LoVo (cell line): ENCODE data around the gene NCKAP5.
A peak's percentile ranks its signal among the peaks of the same experiment; 100 is the strongest.
"Not testable (repeated sequence)": the region's sequence is repeated elsewhere in the genome, so short reads cannot be mapped to it uniquely, and the experiment has no call there.

ENCODE experiments used
- DNase-seq: peaks from one replicate; pipeline ENCODE4 v3.0.0-alpha.2; 2016; ENCODE audit warnings: low spot score

Gene NCKAP5

GRCh38 chr2:132701810-132702209, 866.5 kb downstream of the NCKAP5 start:
- no peak for DNase-seq

- DNase-seq = not testable (repeated sequence)
Measured at GRCh38 chr2:132699802-132700201, 868.5 kb downstream of the NCKAP5 start.

- DNase-seq = not testable (repeated sequence)
Measured at GRCh38 chr2:132698347-132698746, 869.9 kb downstream of the NCKAP5 start.

GRCh38 chr2:132697556-132698205, 870.6 kb downstream of the NCKAP5 start:
- DNase-seq = no peak

- DNase-seq = no peak
Measured at GRCh38 chr2:132692816-132693215, 875.4 kb downstream of the NCKAP5 start.

GRCh38 chr2:132691556-132691955, 876.7 kb downstream of the NCKAP5 start:
- DNase-seq = no peak

- DNase-seq = no peak
Measured at GRCh38 chr2:132690664-132691303, 877.5 kb downstream of the NCKAP5 start.

- no peak for DNase-seq
Measured at GRCh38 chr2:132681766-132682165, 886.5 kb downstream of the NCKAP5 start.

GRCh38 chr2:132680544-132680943, 887.7 kb downstream of the NCKAP5 start:
- no peak for DNase-seq

GRCh38 chr2:132678483-132678882, 889.8 kb downstream of the NCKAP5 start:
- DNase-seq = no peak

GRCh38 chr2:132677661-132678060, 890.6 kb downstream of the NCKAP5 start:
- DNase-seq = no peak

GRCh38 chr2:132676999-132677398, 891.3 kb downstream of the NCKAP5 start:
- no peak for DNase-seq

- peak; percentile 7 for DNase-seq
Measured at GRCh38 chr2:132671151-132671835, 897.0 kb downstream of the NCKAP5 start.

GRCh38 chr2:132670496-132671150, 897.6 kb downstream of the NCKAP5 start:
- DNase-seq = no peak

GRCh38 chr2:132669908-132670495, 898.3 kb downstream of the NCKAP5 start, which contains the start of gene LYPD1:
LYPD1 (minus strand) TSS chr2:132670205; CDS start chr2:132669932, 273 bp downstream.
- DNase-seq = no peak

GRCh38 chr2:132668987-132669907, 899.0 kb downstream of the NCKAP5 start:
- DNase-seq = no peak

GRCh38 chr2:132668189-132668823, 900.0 kb downstream of the NCKAP5 start:
- no peak for DNase-seq

GRCh38 chr2:132667706-132668105, 900.6 kb downstream of the NCKAP5 start:
- no peak for DNase-seq

GRCh38 chr2:132665401-132666140, 902.7 kb downstream of the NCKAP5 start:
- DNase-seq = no peak

- no peak for DNase-seq
Measured at GRCh38 chr2:132664096-132664495, 904.2 kb downstream of the NCKAP5 start.
